SK-N-SH (cell line): Measurements from ENCODE around the gene PCP4. TPM values are rescaled to one million over a fixed set of nuclear protein-coding genes. Genes with fewer than 3 reads are reported as not detected.
"Not testable (repeated sequence)": the region's sequence is repeated elsewhere in the genome, so short reads cannot be mapped to it uniquely, and the experiment has no call there.

Source experiments
- CTCF ChIA-PET: fragments of 300-600, 350-600 bp; formaldehyde crosslinking; extraction: SDS; loops from one replicate; lab custom pipeline; 2021; lab: Yijun Ruan, JAX
- POLR2A ChIA-PET: fragments of 350-600 bp; sonication (Branson Sonifier 250); formaldehyde crosslinking; extraction: SDS; loops from one replicate; lab custom pipeline; 2020; ENCODE audit warnings: antibody characterized with exemption, inconsistent platforms; lab: Yijun Ruan, JAX
- DNase-seq: peaks from one replicate; pipeline ENCODE4 v3.0.0; 2012
- H2AFZ ChIP-seq: fragments of 200-600 bp; sonication (generic); 2 replicates; pipeline ENCODE4 v1.8.1; 2016; ENCODE audit warnings: antibody characterized with exemption, mild to moderate bottlenecking, low read depth
- H3F3A ChIP-seq: fragments of 200-600 bp; sonication (generic); replicated peaks from 2 replicates; pipeline ENCODE3; 2016; ENCODE audit warnings: antibody characterized with exemption, mild to moderate bottlenecking; ENCODE audit not compliant: insufficient read depth
- H3K27ac ChIP-seq, 2 experiments: fragments of 200-500 bp in 1 of 2; fragments of 200-600 bp in 1 of 2; sonication (Bioruptor generic) in 1 of 2; sonication (generic), shearing (Covaris generic) in 1 of 2; 2 replicates each; pipeline versions ENCODE4 v1.5.1 to v1.6.1; 2014 to 2016; ENCODE audit warnings: low read depth in 2 of 2, inconsistent platforms in 1 of 2, low read length in 1 of 2, mild to moderate bottlenecking in 1 of 2, mixed read lengths in 1 of 2
- H3K27me3 ChIP-seq: fragments of 200-600 bp; sonication (generic), shearing (Covaris generic); 2 replicates; pipeline ENCODE4 v1.6.1; 2016; ENCODE audit warnings: mixed run types; ENCODE audit not compliant: insufficient read depth
- H3K36me3 ChIP-seq, 2 experiments: fragments of 200-500 bp in 1 of 2; fragments of 200-600 bp in 1 of 2; sonication (Bioruptor generic) in 1 of 2; sonication (generic) in 1 of 2; replicated peaks in 1 of 2; 2 replicates each; pipeline versions ENCODE3 to v1.5.1; 2014 to 2016; ENCODE audit warnings: low read length in 1 of 2, mild to moderate bottlenecking in 1 of 2; ENCODE audit not compliant: insufficient read depth in 2 of 2, control insufficient read depth in 1 of 2
- H3K4me1 ChIP-seq, 2 experiments: fragments of 200-500 bp in 1 of 2; fragments of 200-600 bp in 1 of 2; sonication (Bioruptor generic) in 1 of 2; sonication (generic), shearing (Covaris generic) in 1 of 2; 2 replicates each; pipeline versions ENCODE4 v1.5.1 to v1.6.1; 2014 to 2016; ENCODE audit warnings: low read depth in 1 of 2, low read length in 1 of 2, mixed run types in 1 of 2; ENCODE audit not compliant: insufficient read depth in 2 of 2, control insufficient read depth in 1 of 2
- H3K4me2 ChIP-seq: fragments of 200-600 bp; sonication (generic), shearing (Covaris generic); 2 replicates; pipeline ENCODE4 v1.6.1; 2017; ENCODE audit warnings: mixed run types
- H3K4me3 ChIP-seq, 2 experiments: fragments of 200-500 bp in 1 of 2; fragments of 200-600 bp in 1 of 2; sonication (Bioruptor generic) in 1 of 2; sonication (generic), shearing (Covaris generic) in 1 of 2; 2 replicates each; pipeline versions ENCODE4 v1.5.1 to v1.8.1; 2014 to 2016; ENCODE audit warnings: low read depth in 2 of 2, inconsistent platforms in 1 of 2, low read length in 1 of 2, mild to moderate bottlenecking in 1 of 2, mixed read lengths in 1 of 2, moderate library complexity in 1 of 2
- H3K79me2 ChIP-seq: fragments of 200-600 bp; sonication (generic); 2 replicates; pipeline ENCODE4 v1.8.1; 2017; ENCODE audit warnings: mild to moderate bottlenecking; ENCODE audit not compliant: insufficient read depth
- H3K9ac ChIP-seq: fragments of 200-600 bp; sonication (generic); 2 replicates; pipeline ENCODE4 v1.6.1; 2017; ENCODE audit warnings: mixed run types
- H3K9me2 ChIP-seq: fragments of 200-600 bp; sonication (generic); 2 replicates; pipeline ENCODE4 v1.6.1; 2017; ENCODE audit warnings: mixed run types
- H3K9me3 ChIP-seq: fragments of 200-600 bp; sonication (generic); 2 replicates; pipeline ENCODE4 v1.6.1; 2017; ENCODE audit warnings: mixed run types, mild to moderate bottlenecking, moderate library complexity
- H4K20me1 ChIP-seq: fragments of 200-600 bp; sonication (generic); 2 replicates; pipeline ENCODE4 v1.6.1; 2017; ENCODE audit warnings: mild to moderate bottlenecking, mixed run types; ENCODE audit not compliant: insufficient read depth
- CHD2 ChIP-seq: fragments of 150-350 bp; IDR thresholded peaks from 2 replicates; pipeline ENCODE4 v1.6.1; 2018; ENCODE audit warnings: low read length; ENCODE audit not compliant: partially characterized antibody
- CTCF ChIP-seq: fragments of 200-600 bp; sonication (generic); IDR thresholded peaks from 2 replicates; pipeline ENCODE4 v1.6.1; 2017; ENCODE audit warnings: antibody characterized with exemption, mild to moderate bottlenecking, moderate library complexity
- FOXM1 ChIP-seq: IDR thresholded peaks from 2 replicates; pipeline ENCODE4 v1.4.0; 2012; ENCODE audit warnings: low read depth, mild to moderate bottlenecking
- GABPA ChIP-seq: IDR thresholded peaks from 2 replicates; pipeline ENCODE4 v1.4.0; 2012; ENCODE audit warnings: low read depth, mild to moderate bottlenecking
- GATA2 ChIP-seq: sonication (generic); formaldehyde crosslinking; IDR thresholded peaks from 2 replicates; pipeline ENCODE4 v1.5.0; 2020; ENCODE audit warnings: mild to moderate bottlenecking, missing genetic modification reagents
- IRF3 ChIP-seq: fragments of 150-350 bp; IDR thresholded peaks from 2 replicates; pipeline ENCODE4 v1.6.1; 2016; ENCODE audit warnings: mild to moderate bottlenecking, low read depth, low read length
- MEF2A ChIP-seq: IDR thresholded peaks from 2 replicates; pipeline ENCODE4 v1.4.0; 2012; ENCODE audit warnings: low read depth, borderline replicate concordance
- MXI1 ChIP-seq: IDR thresholded peaks from 2 replicates; pipeline ENCODE4 v1.6.1; 2012; ENCODE audit warnings: mild to moderate bottlenecking, low read depth, low read length, improper control_type of control experiment
- NRF1 ChIP-seq: IDR thresholded peaks from 2 replicates; pipeline ENCODE4 v1.6.1; 2012; ENCODE audit warnings: low read depth, mild to moderate bottlenecking, low read length
- POLR2AphosphoS5 ChIP-seq: IDR thresholded peaks from 2 replicates; pipeline ENCODE4 v1.6.1; 2012; ENCODE audit warnings: low read depth, low read length
- RAD21 ChIP-seq: IDR thresholded peaks from 2 replicates; pipeline ENCODE4 v1.6.1; 2012; ENCODE audit warnings: mild to moderate bottlenecking, low read length
- RXRA ChIP-seq: IDR thresholded peaks from 2 replicates; pipeline ENCODE4 v1.4.0; 2012; ENCODE audit warnings: low read depth, mild to moderate bottlenecking, borderline replicate concordance
- SMC3 ChIP-seq: IDR thresholded peaks from 2 replicates; pipeline ENCODE4 v1.6.1; 2012; ENCODE audit warnings: low read depth, low read length, improper control_type of control experiment
- TAF1 ChIP-seq: IDR thresholded peaks from 2 replicates; pipeline ENCODE4 v1.6.1; 2012; ENCODE audit warnings: low read depth, mild to moderate bottlenecking, low read length, moderate library complexity, borderline replicate concordance
- YY1 ChIP-seq: IDR thresholded peaks from 2 replicates; pipeline ENCODE4 v1.4.0; 2012; ENCODE audit warnings: low read depth, mild to moderate bottlenecking
- ZBTB33 ChIP-seq: IDR thresholded peaks from 2 replicates; pipeline ENCODE4 v1.4.0; 2012; ENCODE audit warnings: low read depth, borderline replicate concordance
- WGBS: methylation state at CpG from one replicate; pipeline ENCODE4 v1.1.6; 2017; ENCODE audit warnings: low lambda C conversion rate; 5-methylcytosine and 5-hydroxymethylcytosine counted together
- polyA plus RNA-seq, 3 experiments: library from polyadenylated mRNA; depleted of rRNA; stranded (reverse); fragments of >200 nt; gene quantifications; 2 replicates each; pipeline ENCODE4 v1.2.3, GENCODE V29; 2012
- TF ChIP-seq, protein P1 (sequence below): fragments of 150-350 bp; IDR thresholded peaks from 2 replicates; pipeline ENCODE4 v1.6.1; 2017; ENCODE audit warnings: antibody characterized with exemption, low read length, low read depth, borderline replicate concordance
- TF ChIP-seq, protein P2 (sequence below): IDR thresholded peaks from 2 replicates; pipeline ENCODE4; 2012
- TF ChIP-seq, protein P3 (sequence below): IDR thresholded peaks from 2 replicates; pipeline ENCODE4 v1.4.0; 2012; ENCODE audit warnings: low read depth

PCP4 gene
- polyA plus RNA-seq, 1 of the 3 experiments (the other 2 are of a cell fraction): not detected

- 46% methylated on average over 6 of the region's 12 CpGs for WGBS
- CTCF ChIA-PET: interaction anchor here (1.5 kb wide), 1 partner anchor 25 kb away, joined by 3 read pairs; no protein-coding TSS in a partner anchor
- H3K4me3 ChIP-seq, H3K27ac ChIP-seq, H3F3A ChIP-seq, H3K9ac ChIP-seq, H2AFZ ChIP-seq, H3K27me3 ChIP-seq, H3K4me1 ChIP-seq, POLR2A ChIA-PET, DNase-seq, H3K9me2 ChIP-seq, H3K4me2 ChIP-seq, H3K9me3 ChIP-seq, H4K20me1 ChIP-seq, H3K79me2 ChIP-seq, H3K36me3 ChIP-seq: not testable (repeated sequence)
These were observed 24.6 kb downstream of the PCP4 start for GRCh38 chr21:39891863-39892262.

DNA sequence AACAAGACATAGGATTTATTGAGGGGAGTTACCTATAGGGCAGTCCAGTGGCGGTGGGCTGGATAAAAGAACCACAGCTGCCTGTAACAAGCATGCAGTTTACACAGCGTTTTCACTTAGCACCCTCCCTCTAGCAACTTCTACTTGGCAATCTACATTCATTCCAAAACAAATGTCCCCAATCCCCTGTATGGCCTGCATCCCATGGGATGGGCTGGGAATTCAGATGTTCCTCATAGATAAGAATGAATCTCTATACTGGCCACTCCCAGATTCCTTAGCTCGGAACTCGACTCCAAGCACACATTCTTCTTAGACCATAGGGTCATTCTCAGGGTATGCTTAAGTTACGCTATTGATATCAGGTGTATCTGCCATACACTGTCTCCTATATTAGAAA is 33.3 kb downstream of the PCP4 start:
- Histone ChIP-seq H3K27me3 (no peaks in the 10 kb centered on the region), H3K9me2 (no peaks in the 10 kb centered on the region), H2AFZ (no peak overlapping the region)
- TF ChIP-seq RAD21 (no peak), YY1 (no peak), CTCF (no peak), NRF1 (no peak), ZBTB33 (no peak), RXRA (no peak), TAF1 (no peak), MXI1 (no peak), SMC3 (no peak), MEF2A (no peak), GABPA (no peak), POLR2AphosphoS5 (no peak), IRF3 (no peak), GATA2 (CRISPR knock-in tag) (no peak), CHD2 (no peak), FOXM1 (no peak)
- TF ChIP-seq, protein P1, sequence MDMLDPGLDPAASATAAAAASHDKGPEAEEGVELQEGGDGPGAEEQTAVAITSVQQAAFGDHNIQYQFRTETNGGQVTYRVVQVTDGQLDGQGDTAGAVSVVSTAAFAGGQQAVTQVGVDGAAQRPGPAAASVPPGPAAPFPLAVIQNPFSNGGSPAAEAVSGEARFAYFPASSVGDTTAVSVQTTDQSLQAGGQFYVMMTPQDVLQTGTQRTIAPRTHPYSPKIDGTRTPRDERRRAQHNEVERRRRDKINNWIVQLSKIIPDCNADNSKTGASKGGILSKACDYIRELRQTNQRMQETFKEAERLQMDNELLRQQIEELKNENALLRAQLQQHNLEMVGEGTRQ: no peak
- TF ChIP-seq, protein P2, sequence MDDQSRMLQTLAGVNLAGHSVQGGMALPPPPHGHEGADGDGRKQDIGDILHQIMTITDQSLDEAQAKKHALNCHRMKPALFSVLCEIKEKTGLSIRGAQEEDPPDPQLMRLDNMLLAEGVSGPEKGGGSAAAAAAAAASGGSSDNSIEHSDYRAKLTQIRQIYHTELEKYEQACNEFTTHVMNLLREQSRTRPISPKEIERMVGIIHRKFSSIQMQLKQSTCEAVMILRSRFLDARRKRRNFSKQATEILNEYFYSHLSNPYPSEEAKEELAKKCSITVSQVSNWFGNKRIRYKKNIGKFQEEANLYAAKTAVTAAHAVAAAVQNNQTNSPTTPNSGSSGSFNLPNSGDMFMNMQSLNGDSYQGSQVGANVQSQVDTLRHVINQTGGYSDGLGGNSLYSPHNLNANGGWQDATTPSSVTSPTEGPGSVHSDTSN: no peak
- TF ChIP-seq, protein P3, sequence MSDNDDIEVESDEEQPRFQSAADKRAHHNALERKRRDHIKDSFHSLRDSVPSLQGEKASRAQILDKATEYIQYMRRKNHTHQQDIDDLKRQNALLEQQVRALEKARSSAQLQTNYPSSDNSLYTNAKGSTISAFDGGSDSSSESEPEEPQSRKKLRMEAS: no peak
- TF ChIP-seq, all 33 proteins: peak for 0
- no peaks in the 10 kb centered on the region for H3K79me2 ChIP-seq
- WGBS: 27% methylated on average over 5 of the region's 5 CpGs
- H4K20me1 ChIP-seq: no peaks in the 10 kb centered on the region
- CTCF ChIA-PET: no interaction called here
- no peak overlapping the region for H3K9ac ChIP-seq
- no peak overlapping the region for H3K4me3 ChIP-seq
- H3K4me2 ChIP-seq: no peak overlapping the region
- H3F3A ChIP-seq: no peaks in the 10 kb centered on the region
- no peaks in the 10 kb centered on the region for H3K4me1 ChIP-seq
- no peak overlapping the region for H3K27ac ChIP-seq
- no peak for DNase-seq
- peaks cover 3% of the 10 kb centered on the region; the same call in 1 of the 2 replicates for H3K9me3 ChIP-seq
- H3K36me3 ChIP-seq: no peaks in the 10 kb centered on the region
- POLR2A ChIA-PET: no interaction called here
